B cell (primary cell): ENCODE data around the gene ZNF333.

Experiments used
- CTCF ChIP-seq: fragments of 200-600 bp; IDR thresholded peaks from one replicate; pipeline ENCODE4 v1.8.0; 2022; ENCODE audit warnings: antibody characterized with exemption, mild to moderate bottlenecking
- EZH2 ChIP-seq: IDR thresholded peaks from 2 replicates; pipeline ENCODE4 v1.6.1; 2012; ENCODE audit warnings: borderline replicate concordance, low read depth, mild to moderate bottlenecking, moderate library complexity, low read length; ENCODE audit not compliant: insufficient read depth, poor library complexity, severe bottlenecking

GRCh38 chr19:14673088-14673487 is 16.8 kb upstream of the ZNF333 start:
- TF ChIP-seq CTCF: no peak
- TF ChIP-seq EZH2: no peak
